ENCODE data around the gene FUOM. TPM values are rescaled to one million over a fixed set of nuclear protein-coding genes. Genes with fewer than 3 reads are reported as not detected.
"Not testable (repeated sequence)": the region's sequence is repeated elsewhere in the genome, so short reads cannot be mapped to it uniquely, and the experiment has no call there.

FUOM gene
- total RNA-seq, 1 donor from 2014 or later: 47.0 TPM

GRCh38 chr10:133378251-133379096, 20.7 kb upstream of the FUOM start:
- Histone ChIP-seq H3K27me3 (ENCODE audit: control insufficient read depth, insufficient read depth, low read length) (no peaks in the 10 kb centered on the region), H3K36me3 (ENCODE audit: control insufficient read depth, insufficient read depth, low read length) (no peaks in the 10 kb centered on the region), H3K4me3 (ENCODE audit: low read depth, low read length) (peak overlapping the region; percentile 64)
- TF ChIP-seq CTCF (IDR thresholded peaks at IDR 0.05; ENCODE audit: insufficient read depth, low read length, poor library complexity, severe bottlenecking): no peak
- DNase-seq (ENCODE audit: low read depth): no peak

GRCh38 chr10:133377818-133378250, 20.0 kb upstream of the FUOM start:
- no peaks in the 10 kb centered on the region for H3K27me3 ChIP-seq (ENCODE audit: control insufficient read depth, insufficient read depth, low read length)
- H3K36me3 ChIP-seq (ENCODE audit: control insufficient read depth, insufficient read depth, low read length): no peaks in the 10 kb centered on the region
- no peak for TF ChIP-seq CTCF (IDR thresholded peaks at IDR 0.05; ENCODE audit: insufficient read depth, low read length, poor library complexity, severe bottlenecking)
- no peak for DNase-seq (ENCODE audit: low read depth)
- peak overlapping the region; percentile 64 for H3K4me3 ChIP-seq (ENCODE audit: low read depth, low read length)

- no peak for DNase-seq (ENCODE audit: low read depth)
- no peak for TF ChIP-seq CTCF (IDR thresholded peaks at IDR 0.05; ENCODE audit: insufficient read depth, low read length, poor library complexity, severe bottlenecking)
- Histone ChIP-seq H3K27me3 (ENCODE audit: control insufficient read depth, insufficient read depth, low read length) (no peaks in the 10 kb centered on the region), H3K4me3 (ENCODE audit: low read depth, low read length) (no peak overlapping the region), H3K36me3 (ENCODE audit: control insufficient read depth, insufficient read depth, low read length) (no peaks in the 10 kb centered on the region)
Measured at GRCh38 chr10:133377025-133377817, 19.4 kb upstream of the FUOM start.

- H3K36me3 ChIP-seq (ENCODE audit: control insufficient read depth, insufficient read depth, low read length); H3K4me3 ChIP-seq (ENCODE audit: low read depth, low read length); DNase-seq (ENCODE audit: low read depth); H3K27me3 ChIP-seq (ENCODE audit: control insufficient read depth, insufficient read depth, low read length): not testable (repeated sequence)
Measured at GRCh38 chr10:133376183-133376582, 18.4 kb upstream of the FUOM start.

- Histone ChIP-seq H3K4me3 (ENCODE audit: low read depth, low read length) (no peak overlapping the region), H3K27me3 (ENCODE audit: control insufficient read depth, insufficient read depth, low read length) (no peaks in the 10 kb centered on the region), H3K36me3 (ENCODE audit: control insufficient read depth, insufficient read depth, low read length) (no peaks in the 10 kb centered on the region)
- no peak for DNase-seq (ENCODE audit: low read depth)
- TF ChIP-seq CTCF (IDR thresholded peaks at IDR 0.05; ENCODE audit: insufficient read depth, low read length, poor library complexity, severe bottlenecking): no peak
Measured at GRCh38 chr10:133375357-133376115, 17.7 kb upstream of the FUOM start.
